ENCODE measurements around the gene HES7. TPM values are rescaled to one million over a fixed set of nuclear protein-coding genes. Genes with fewer than 3 reads are reported as not detected.
A peak's percentile ranks its signal among the peaks of the same experiment; 100 is the strongest.

Gene HES7
- total RNA-seq, 1 donor: under 0.01 TPM

GRCh38 chr17:8075574-8076342 is 48.1 kb downstream of the HES7 start:
- DNase-seq (ENCODE audit: low read depth in 2 of 3, low spot score in 2 of 3): no peak

GRCh38 chr17:8075081-8075480 is 48.8 kb downstream of the HES7 start:
- DNase-seq (ENCODE audit: low read depth in 2 of 3, low spot score in 2 of 3): no peak

GRCh38 chr17:8074554-8074953 is 49.4 kb downstream of the HES7 start:
- DNase-seq (ENCODE audit: low read depth in 2 of 3, low spot score in 2 of 3): no peak

GRCh38 chr17:8073627-8074484 is 50.0 kb downstream of the HES7 start:
- peak; percentile 76 to 80 (median 77) for DNase-seq (ENCODE audit: low read depth in 2 of 3, low spot score in 2 of 3)

GRCh38 chr17:8072729-8073461 is 51.0 kb downstream of the HES7 start:
- no peak for DNase-seq (ENCODE audit: low read depth in 2 of 3, low spot score in 2 of 3)

GRCh38 chr17:8072341-8072728 is 51.6 kb downstream of the HES7 start:
- DNase-seq (ENCODE audit: low read depth in 2 of 3, low spot score in 2 of 3): no peak

GRCh38 chr17:8071496-8071895 is 52.4 kb downstream of the HES7 start:
- DNase-seq (ENCODE audit: low read depth in 2 of 3, low spot score in 2 of 3): no peak

Small RNAs within 50 kb of the gene (small RNA-seq; reads per million reads assigned to genes)
- gene MIR4314: not detected

Other genes starting within 250 kb of the HES7 start
- 110 TPM for gene CHD3, start 235.3 kb downstream of the HES7 start, total RNA-seq
- 10.0 TPM for gene RNF227, start 207.8 kb downstream of the HES7 start, total RNA-seq
- gene KCNAB3, start 194.2 kb downstream of the HES7 start, total RNA-seq: 1.1 TPM
- gene TRAPPC1, start 192.2 kb downstream of the HES7 start, total RNA-seq: 66.5 TPM
- gene CNTROB, start 191.9 kb downstream of the HES7 start, total RNA-seq: 36.6 TPM
- 1.9 TPM for gene GUCY2D, start 121.5 kb downstream of the HES7 start, total RNA-seq
- gene ALOX15B, start 85.0 kb downstream of the HES7 start, total RNA-seq: 5.1 TPM
- gene ALOX12B, start 36.4 kb downstream of the HES7 start, total RNA-seq: 1.1 TPM
- under 0.01 TPM for gene ALOXE3, start 5.6 kb downstream of the HES7 start, total RNA-seq
- 141 TPM for gene PER1, start 28.3 kb upstream of the HES7 start, total RNA-seq
- 18.6 TPM for gene VAMP2, start 38.8 kb upstream of the HES7 start, total RNA-seq
- 251 TPM for gene TMEM107, start 52.3 kb upstream of the HES7 start, total RNA-seq
- gene BORCS6, start 66.1 kb upstream of the HES7 start, total RNA-seq: 27.7 TPM
- 6.2 TPM for gene AURKB, start 86.5 kb upstream of the HES7 start, total RNA-seq
- 32.6 TPM for gene CTC1, start 124.0 kb upstream of the HES7 start, total RNA-seq
- gene PFAS, start 125.2 kb upstream of the HES7 start, total RNA-seq: 57.4 TPM
- gene RANGRF, start 164.6 kb upstream of the HES7 start, total RNA-seq: 18.9 TPM
- gene SLC25A35, start 171.3 kb upstream of the HES7 start, total RNA-seq: 2.4 TPM
- gene ARHGEF15, start 186.1 kb upstream of the HES7 start, total RNA-seq: under 0.01 TPM
- not detected for gene ODF4, start 215.7 kb upstream of the HES7 start, total RNA-seq